Measurements from ENCODE around the gene CCDC182.

GRCh38 chr17:57724729-57725125 is 20.4 kb downstream of the CCDC182 start:
- TF ChIP-seq CTCF (IDR thresholded peaks at IDR 0.05) (no peak), POLR2A (IDR thresholded peaks at IDR 0.05) (no peak), POLR2AphosphoS5 (IDR thresholded peaks at IDR 0.05) (no peak)
